Activated CD8-positive, alpha-beta memory T cell treated with anti-CD3 and anti-CD28 coated beads for 4 hours (primary cell): ENCODE results near the gene PRM1.

Experiments used
- DNase-seq, 2 donors: peaks; one replicate each; pipeline ENCODE4 v3.0.0-alpha.2; 2020; ENCODE audit warnings: low read depth in 2 of 2

Gene PRM1

DNA sequence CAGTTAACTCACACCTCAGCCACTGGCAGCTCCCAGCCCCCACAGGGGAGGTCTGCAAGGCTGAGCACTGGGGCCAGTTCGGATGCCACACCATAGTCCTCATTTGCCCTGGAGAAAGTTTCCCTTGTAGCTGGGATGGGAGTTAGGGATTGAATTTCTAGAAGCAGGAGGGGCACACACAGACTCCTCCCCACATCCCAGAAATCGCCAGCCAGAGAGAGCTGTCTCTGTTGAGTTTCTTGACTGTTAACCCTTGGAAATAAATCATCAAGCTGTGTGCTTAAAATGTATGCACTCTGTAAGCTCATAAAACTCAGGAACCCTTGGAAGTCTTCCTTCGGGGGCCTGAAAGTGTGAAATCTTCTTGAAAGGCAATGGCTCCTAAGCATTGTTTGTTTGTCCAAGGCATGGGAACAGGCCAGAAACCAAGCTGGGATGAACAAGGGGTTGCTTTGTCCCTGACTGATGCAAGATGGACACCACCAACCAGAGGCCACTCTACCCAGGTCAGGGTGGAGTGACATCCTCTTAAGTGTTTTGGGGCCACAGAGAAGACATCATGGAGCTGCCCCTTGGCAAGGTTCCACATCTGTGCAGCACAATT, 7.3 kb downstream of the PRM1 start:
- DNase-seq, result no peak

DNA sequence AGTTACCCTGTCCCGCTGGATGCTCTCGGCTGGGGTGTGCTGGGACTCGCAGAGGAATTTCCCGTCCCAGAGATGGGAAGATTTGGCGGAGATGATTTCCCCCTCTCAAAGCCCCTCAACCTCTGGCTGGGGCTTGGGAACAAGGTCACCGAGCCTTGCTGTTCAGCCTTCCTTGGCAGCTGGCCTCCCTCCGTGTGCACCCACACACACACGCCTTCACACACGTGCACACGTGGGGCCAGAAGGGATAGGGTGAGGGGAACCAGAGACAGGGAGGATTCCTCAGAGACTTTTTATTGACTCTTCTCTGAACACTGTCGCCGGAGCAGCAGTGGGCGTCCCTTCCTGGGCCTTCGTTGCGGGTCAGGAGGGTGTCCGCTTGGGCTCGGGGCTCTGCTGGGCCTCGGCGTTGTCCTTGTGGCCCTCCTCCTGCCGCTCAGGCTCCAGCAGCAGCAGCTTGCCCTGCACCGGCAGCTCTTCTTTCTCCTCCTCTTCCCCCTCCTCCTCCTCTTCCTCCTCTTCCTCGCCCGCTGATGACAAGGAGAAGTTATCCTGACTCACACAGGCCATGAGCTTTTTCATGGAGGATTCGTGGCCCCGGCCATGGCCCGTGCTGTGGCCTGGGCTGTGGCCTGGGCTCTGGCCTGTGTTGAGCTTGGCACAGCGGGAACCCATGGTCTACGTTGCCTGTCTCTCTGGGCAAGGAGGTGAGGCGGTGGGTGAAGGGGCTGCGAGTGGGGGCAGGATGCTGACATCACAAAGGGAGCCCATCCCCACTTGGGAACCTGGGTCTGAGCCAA, 8.0 kb downstream of the PRM1 start, which contains the start of gene PRM3:
PRM3 (minus strand) TSS at position 709 of the 800 bp plus-strand sequence; CDS start at position 675, 34 bp downstream.
- DNase-seq, result no peak

- DNase-seq, result no peak
Observed at GRCh38 chr16:11272484-11272883, 8.6 kb downstream of the PRM1 start.

GRCh38 chr16:11271610-11272009, 9.5 kb downstream of the PRM1 start:
- DNase-seq, result no peak

- no peak for DNase-seq
Observed at GRCh38 chr16:11270602-11271162, 10.4 kb downstream of the PRM1 start.

DNA sequence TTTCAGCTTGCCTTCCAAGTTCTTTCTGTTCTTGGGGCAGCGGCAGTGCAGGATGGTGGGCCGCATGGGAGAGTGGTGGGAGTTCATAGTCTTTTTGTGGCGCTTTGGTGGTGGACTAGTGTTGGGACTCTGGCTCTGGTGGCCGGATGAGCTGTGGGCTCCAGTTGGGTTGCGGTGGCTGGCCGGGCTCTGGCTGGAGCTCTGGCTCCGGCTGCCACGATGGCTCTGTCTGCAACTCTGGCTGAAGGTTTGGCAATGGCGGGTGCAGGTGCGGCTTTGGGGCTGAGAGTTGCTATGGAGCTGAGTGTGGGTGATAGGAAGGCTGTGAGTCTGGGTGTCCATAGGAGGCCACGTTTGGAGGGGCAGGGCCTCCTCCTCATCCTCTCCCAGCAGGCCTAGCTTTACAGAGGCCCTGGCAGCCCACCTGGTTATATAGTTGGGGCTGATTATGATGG, 12.2 kb downstream of the PRM1 start, which contains the start of gene TNP2:
TNP2 (minus strand) TSS at position 405 of the 455 bp plus-strand sequence; CDS start at position 342, 63 bp downstream.
- DNase-seq, result no peak

- DNase-seq, result no peak
Observed at GRCh38 chr16:11265124-11265523, 16.0 kb downstream of the PRM1 start.

- no peak for DNase-seq
Observed at GRCh38 chr16:11264155-11264832, 16.8 kb downstream of the PRM1 start.

DNA sequence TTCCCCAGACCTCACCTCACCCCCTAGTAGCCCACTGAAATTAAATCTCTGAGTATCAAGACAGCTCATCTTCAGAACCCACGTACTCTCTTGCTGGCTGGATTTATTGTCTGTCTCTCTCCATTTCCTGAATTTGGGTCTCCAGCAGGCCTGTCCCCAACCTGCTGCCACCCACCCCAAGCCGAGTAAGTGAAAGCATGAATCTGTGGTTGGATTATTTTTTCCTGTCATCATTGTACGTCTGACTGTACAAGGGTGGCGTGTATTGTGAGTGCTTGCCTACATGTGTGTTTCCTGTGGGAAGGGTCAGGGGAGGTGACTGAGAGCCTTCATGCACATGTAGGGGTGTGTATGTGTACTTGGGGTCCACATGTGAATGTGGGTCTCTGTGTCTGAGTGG, 17.4 kb downstream of the PRM1 start:
- no peak for DNase-seq

DNA sequence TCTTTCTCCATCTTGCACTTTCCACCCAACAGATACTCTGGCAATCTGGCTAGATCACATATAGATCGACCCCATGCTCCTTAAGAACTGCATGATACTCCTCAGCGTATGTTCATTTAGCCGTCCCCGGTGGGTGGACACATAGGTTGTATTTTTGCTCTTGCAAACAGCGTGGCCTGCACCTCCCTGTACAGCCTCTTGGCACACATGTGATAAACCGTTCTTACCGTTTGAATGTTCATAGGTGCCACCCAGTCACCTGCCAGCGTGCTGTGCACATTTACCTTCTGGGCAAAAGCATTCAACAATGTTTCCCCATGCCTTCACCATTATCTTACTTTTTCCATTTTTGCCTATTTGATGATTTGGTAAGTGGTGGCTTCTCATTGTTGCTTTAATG, 18.2 kb downstream of the PRM1 start:
- no peak for DNase-seq

GRCh38 chr16:11260596-11260966, 20.5 kb downstream of the PRM1 start:
- no peak for DNase-seq

- DNase-seq, result no peak
Observed at GRCh38 chr16:11259655-11260595, 21.2 kb downstream of the PRM1 start.

DNA sequence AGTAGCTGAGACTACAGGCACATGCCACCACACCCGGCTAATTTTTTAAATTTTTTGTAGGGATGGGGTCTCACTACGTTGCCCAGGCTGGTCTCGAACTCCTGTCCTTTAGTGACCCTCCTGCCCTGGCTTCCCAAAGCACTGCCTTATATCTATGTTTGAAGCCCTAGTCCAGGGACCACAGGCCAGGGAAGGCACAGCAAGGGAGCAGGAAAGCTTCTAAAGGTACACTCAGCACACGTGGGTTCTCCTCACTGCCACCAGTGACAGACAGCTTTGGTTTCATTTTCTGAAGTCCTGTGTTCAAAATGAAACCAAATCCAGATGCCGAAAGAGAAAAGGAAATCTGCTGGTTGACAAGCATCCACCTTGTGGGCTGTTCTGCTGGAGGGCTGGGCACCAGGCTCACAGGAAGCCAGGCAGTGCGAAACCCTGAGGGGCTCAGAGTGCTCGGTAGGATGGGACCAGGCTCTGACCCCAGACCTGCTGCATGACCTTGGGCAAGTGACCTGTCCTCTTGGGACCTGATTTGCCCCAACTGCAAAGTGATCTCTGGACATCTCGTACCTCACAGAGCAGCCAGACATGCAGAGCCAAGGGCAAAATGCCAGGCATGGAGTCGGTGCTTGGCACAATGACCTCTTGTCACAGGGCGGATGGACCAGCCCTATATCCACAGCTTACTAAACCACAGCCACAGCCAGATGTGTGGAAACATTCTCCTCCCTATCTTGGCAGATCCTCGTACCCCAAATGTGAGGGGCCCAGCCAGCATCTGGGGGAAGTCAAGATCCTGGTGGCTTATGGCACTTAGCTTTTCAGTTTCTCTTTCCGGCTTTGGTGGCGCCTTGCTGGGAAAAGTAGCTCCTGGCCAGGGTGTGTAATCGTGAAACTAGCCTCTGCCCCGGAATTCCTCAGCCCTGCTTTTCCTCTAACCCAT, 22.3 kb downstream of the PRM1 start:
- no peak for DNase-seq

- DNase-seq, result no peak
Observed at GRCh38 chr16:11257131-11257938, 23.8 kb downstream of the PRM1 start.

DNA sequence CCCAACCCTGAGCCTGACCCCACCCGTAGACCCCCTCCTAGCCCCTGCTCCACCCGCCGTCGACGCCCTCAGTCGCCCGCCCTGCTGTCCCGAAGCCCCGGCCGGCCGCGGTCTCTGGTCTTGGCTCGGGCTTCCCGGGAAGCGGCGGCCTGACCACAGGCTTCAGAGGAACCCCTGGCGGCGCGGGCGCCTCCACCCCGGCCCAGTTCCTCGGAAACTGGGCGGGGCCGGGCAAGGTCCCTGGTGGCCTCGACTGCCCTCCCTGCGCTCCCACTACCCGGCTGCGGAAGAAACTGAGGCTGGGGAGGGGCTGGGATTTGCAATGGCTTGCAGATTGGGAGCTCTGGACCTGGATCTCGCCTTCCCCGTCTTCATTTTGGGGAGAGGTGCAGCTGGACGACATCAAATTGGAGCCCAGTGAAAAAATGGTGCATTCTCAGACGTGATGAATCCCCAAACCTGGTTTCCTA, 24.4 kb downstream of the PRM1 start:
- DNase-seq, result no peak

- peak; percentile 78 to 81 for DNase-seq
Observed at GRCh38 chr16:11255737-11256660, 25.1 kb downstream of the PRM1 start, which contains the start of gene SOCS1. Gene SOCS1 (minus strand): TSS chr16:11256204. CDS start chr16:11255478, 726 bp downstream.

- no peak for DNase-seq
Observed at GRCh38 chr16:11254913-11255736, 26.0 kb downstream of the PRM1 start.
